H9 (cell line): ENCODE measurements around the gene SPRYD3. TPM values are rescaled to one million over a fixed set of nuclear protein-coding genes. Genes with fewer than 3 reads are reported as not detected.

ENCODE experiments used
- DNase-seq: peaks from one replicate; pipeline ENCODE4 v3.0.0-alpha.2; 2017
- H2AFZ ChIP-seq: one replicate; pipeline ENCODE4 v1.6.1; 2013; ENCODE audit warnings: mild to moderate bottlenecking, low read length, control low read depth, moderate library complexity
- H2AK5ac ChIP-seq: 2 replicates; pipeline ENCODE4 v1.6.1; 2013; ENCODE audit warnings: low read length, control low read depth, mixed read lengths; ENCODE audit not compliant: insufficient read length
- H2BK120ac ChIP-seq: one replicate; pipeline ENCODE4 v1.6.1; 2013; ENCODE audit warnings: low read depth, mild to moderate bottlenecking, low read length, control low read depth, inconsistent platforms; ENCODE audit not compliant: poor library complexity, severe bottlenecking
- H2BK12ac ChIP-seq: 2 replicates; pipeline ENCODE4 v1.6.1; 2013; ENCODE audit warnings: low read length, control low read depth, mixed read lengths, low read depth; ENCODE audit not compliant: insufficient read length
- H2BK15ac ChIP-seq: 2 replicates; pipeline ENCODE4 v1.6.1; 2013; ENCODE audit warnings: low read depth, low read length, control low read depth
- H2BK20ac ChIP-seq: one replicate; pipeline ENCODE4 v1.6.1; 2013; ENCODE audit warnings: low read depth, mild to moderate bottlenecking, low read length, control low read depth, inconsistent platforms; ENCODE audit not compliant: poor library complexity, severe bottlenecking
- H2BK5ac ChIP-seq: 2 replicates; pipeline ENCODE4 v1.6.1; 2013; ENCODE audit warnings: low read length, control low read depth, mixed read lengths; ENCODE audit not compliant: insufficient read length
- H3K14ac ChIP-seq: 2 replicates; pipeline ENCODE4 v1.6.1; 2013; ENCODE audit warnings: low read length, control low read depth; ENCODE audit not compliant: insufficient read depth
- H3K18ac ChIP-seq: 2 replicates; pipeline ENCODE4 v1.6.1; 2013; ENCODE audit warnings: low read depth, mild to moderate bottlenecking, mixed read lengths, low read length, control low read depth; ENCODE audit not compliant: insufficient read length
- H3K23ac ChIP-seq: 2 replicates; pipeline ENCODE4 v1.6.1; 2013; ENCODE audit warnings: low read length, control low read depth, mixed read lengths, low read depth; ENCODE audit not compliant: insufficient read length
- H3K23me2 ChIP-seq: 2 replicates; pipeline ENCODE4 v1.6.1; 2013; ENCODE audit warnings: low read depth, mild to moderate bottlenecking, mixed read lengths, low read length, control low read depth; ENCODE audit not compliant: insufficient read length, poor library complexity, severe bottlenecking
- H3K27ac ChIP-seq: 2 replicates; pipeline ENCODE4 v1.5.1; 2013; ENCODE audit warnings: low read length, control low read depth, mixed read lengths, low read depth; ENCODE audit not compliant: insufficient read length
- H3K27me3 ChIP-seq: 2 replicates; pipeline ENCODE4 v1.6.1; 2013; ENCODE audit warnings: low read length, control low read depth, inconsistent platforms; ENCODE audit not compliant: insufficient read depth
- H3K4ac ChIP-seq: 2 replicates; pipeline ENCODE4 v1.6.1; 2013; ENCODE audit warnings: low read depth, mild to moderate bottlenecking, control low read depth, inconsistent platforms, low read length, moderate library complexity
- H3K4me1 ChIP-seq: 2 replicates; pipeline ENCODE4 v1.6.1; 2013; ENCODE audit warnings: low read length, control low read depth, inconsistent platforms; ENCODE audit not compliant: insufficient read depth
- H3K4me2 ChIP-seq: 2 replicates; pipeline ENCODE4 v1.6.1; 2013; ENCODE audit warnings: low read length, control low read depth, mixed read lengths; ENCODE audit not compliant: insufficient read length, insufficient read depth
- H3K56ac ChIP-seq: 2 replicates; pipeline ENCODE4 v1.6.1; 2013; ENCODE audit warnings: low read depth, mild to moderate bottlenecking, mixed read lengths, low read length, control low read depth; ENCODE audit not compliant: insufficient read length
- H3K79me1 ChIP-seq: 2 replicates; pipeline ENCODE4 v1.6.1; 2013; ENCODE audit warnings: low read depth, mild to moderate bottlenecking, moderate library complexity, low read length, control low read depth, inconsistent platforms; ENCODE audit not compliant: insufficient read depth, poor library complexity, severe bottlenecking
- H3K79me2 ChIP-seq: 2 replicates; pipeline ENCODE4 v1.6.1; 2013; ENCODE audit warnings: low read length, control low read depth, inconsistent platforms; ENCODE audit not compliant: insufficient read depth
- H3K9ac ChIP-seq: 2 replicates; pipeline ENCODE4 v1.6.1; 2013; ENCODE audit warnings: low read length, control low read depth, mixed read lengths; ENCODE audit not compliant: insufficient read length; ENCODE audit errors: extremely low read depth
- H3K9me3 ChIP-seq: one replicate; pipeline ENCODE4 v1.6.1; 2013; ENCODE audit warnings: low read depth, low read length, inconsistent platforms; ENCODE audit not compliant: control insufficient read depth
- H3T11ph ChIP-seq: one replicate; pipeline ENCODE4 v1.6.1; 2013; ENCODE audit warnings: mild to moderate bottlenecking, low read length, control low read depth, inconsistent platforms
- H4K20me1 ChIP-seq: one replicate; pipeline ENCODE4 v1.6.1; 2013; ENCODE audit not compliant: control insufficient read depth, insufficient read length, insufficient read depth
- H4K5ac ChIP-seq: 2 replicates; pipeline ENCODE4 v1.6.1; 2013; ENCODE audit warnings: low read depth, mild to moderate bottlenecking, mixed read lengths, low read length, control low read depth; ENCODE audit not compliant: insufficient read length
- H4K8ac ChIP-seq: replicated peaks from 2 replicates; pipeline ENCODE4 v1.6.1; 2013; ENCODE audit warnings: low read length, control low read depth, mixed read lengths, low read depth; ENCODE audit not compliant: insufficient read length
- H4K91ac ChIP-seq: 2 replicates; pipeline ENCODE4 v1.6.1; 2013; ENCODE audit warnings: low read depth, mild to moderate bottlenecking, moderate library complexity, mixed read lengths, low read length, control low read depth; ENCODE audit not compliant: insufficient read length
- H3K27ac Mint-ChIP-seq, 3 experiments: 2 replicates in 2 of 3; 3 replicates in 1 of 3; pipeline ENCODE4 v1.8.0; 2020 to 2021; ENCODE audit warnings: mixed read lengths in 3 of 3, mild to moderate bottlenecking in 1 of 3, moderate library complexity in 1 of 3
- H3K27me3 Mint-ChIP-seq: 2 replicates; pipeline ENCODE4 v1.8.0; 2021; ENCODE audit warnings: low read depth, mild to moderate bottlenecking, moderate library complexity, mixed read lengths
- H3K36me3 Mint-ChIP-seq, 3 experiments: 2 replicates in 2 of 3; 3 replicates in 1 of 3; pipeline ENCODE4 v1.8.0; 2020 to 2021; ENCODE audit warnings: low read depth in 3 of 3, mixed read lengths in 3 of 3; ENCODE audit not compliant: insufficient read depth in 1 of 3
- H3K4me1 Mint-ChIP-seq, 2 experiments: 2 replicates each; pipeline ENCODE4 v1.8.0; 2020; ENCODE audit warnings: mixed read lengths in 2 of 2
- H3K4me3 Mint-ChIP-seq, 2 experiments: 2 replicates in 1 of 2; 3 replicates in 1 of 2; pipeline ENCODE4 v1.8.0; 2020 to 2021; ENCODE audit warnings: mild to moderate bottlenecking in 2 of 2, mixed read lengths in 2 of 2, moderate library complexity in 1 of 2
- H3K9me3 Mint-ChIP-seq, 2 experiments: 2 replicates in 1 of 2; 3 replicates in 1 of 2; pipeline ENCODE4 v1.8.0; 2020; ENCODE audit warnings: mild to moderate bottlenecking in 2 of 2, mixed read lengths in 2 of 2, moderate library complexity in 1 of 2
- WGBS: extraction: QIAGEN DNeasy Blood & Tissue Kit; methylation state at CpG from one replicate; pipeline ENCODE4 v1.1.7; 2013; ENCODE audit warnings: missing lambda C conversion rate, low lambda C conversion rate, mixed read lengths; ENCODE audit not compliant: insufficient read length; ENCODE audit errors: extremely low coverage; 5-methylcytosine and 5-hydroxymethylcytosine counted together
- total RNA-seq: library from RNA; stranded (reverse); gene quantifications from 2 replicates; pipeline ENCODE4 v1.2.1, GENCODE V29; 2021
- TF ChIP-seq, protein P1 (sequence below): fragments of 200-600 bp; sonication (generic); conservative IDR thresholded peaks from 3 replicates; pipeline ENCODE4 v1.8.0; 2021; ENCODE audit warnings: antibody characterized with exemption, mild to moderate bottlenecking

The SPRYD3 gene
- total RNA-seq, 1 experiment from 2014 or later: 6.5 TPM

DNA sequence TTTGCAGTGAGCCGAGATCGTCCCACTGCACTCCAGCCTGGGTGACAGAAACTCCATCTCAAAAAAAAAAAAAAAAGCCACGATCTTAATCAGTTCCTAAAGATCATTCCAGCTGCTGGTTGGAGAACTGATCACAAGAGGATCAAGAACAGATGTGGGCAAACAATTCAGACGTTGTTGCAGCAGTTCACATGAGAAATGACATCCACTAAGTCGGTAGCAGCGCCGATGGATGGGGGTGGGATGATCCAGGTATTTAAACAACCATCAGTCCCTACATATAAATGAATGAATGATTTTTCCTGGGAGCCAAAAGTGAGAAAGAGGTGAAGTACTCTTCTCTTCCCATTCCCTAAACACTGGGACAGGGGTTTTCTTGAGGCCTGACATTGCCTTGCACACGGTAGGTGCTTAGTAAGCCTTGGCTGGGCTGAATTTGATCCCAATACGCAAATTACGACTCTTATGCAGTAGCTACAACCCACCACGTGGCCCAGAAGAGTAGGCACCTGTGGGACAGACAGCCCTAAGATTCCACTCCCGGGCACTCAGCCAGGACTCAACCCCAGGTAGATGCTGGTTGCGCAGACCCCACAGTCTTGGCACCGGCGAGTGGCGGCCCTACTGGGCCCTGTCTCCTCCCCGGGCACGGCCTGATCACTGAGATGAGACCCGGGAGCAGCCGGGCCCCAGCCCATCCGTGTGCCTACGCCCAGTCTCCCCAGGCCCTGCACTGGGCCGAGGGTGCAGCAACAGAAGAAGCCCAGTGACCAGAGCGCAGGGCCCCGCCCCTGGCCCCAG, 565 bp downstream of the SPRYD3 start:
- peaks cover 9 to 13% of the 10 kb centered on the region in 2 experiments for H3K4me1 Mint-ChIP-seq
- Histone ChIP-seq H3K79me2 (no peaks in the 10 kb centered on the region), H3K4ac (no peak overlapping the region), H3K56ac (no peak overlapping the region), H4K8ac (no peak overlapping the region), H4K20me1 (no peaks in the 10 kb centered on the region), H4K5ac (no peak overlapping the region), H2BK15ac (no peak overlapping the region), H2BK120ac (no peak overlapping the region), H3K9me3 (no peaks in the 10 kb centered on the region), H3K14ac (no peak overlapping the region), H2BK12ac (no peak overlapping the region), H2AFZ (no peak overlapping the region), H3K4me1 (peaks cover 2% of the 10 kb centered on the region; the same call in 1 of the 2 replicates), H3K23ac (no peak overlapping the region), H3K27me3 (no peaks in the 10 kb centered on the region), H3T11ph (no peak overlapping the region), H3K79me1 (no peaks in the 10 kb centered on the region), H3K23me2 (no peaks in the 10 kb centered on the region), H2AK5ac (no peak overlapping the region), H3K9ac (no peak overlapping the region), H3K27ac (no peak overlapping the region), H2BK20ac (no peak overlapping the region), H2BK5ac (no peak overlapping the region), H4K91ac (no peak overlapping the region), H3K4me2 (peak overlapping the region; percentile 46), H3K18ac (peak overlapping the region; percentile 28)
- H3K36me3 Mint-ChIP-seq: peaks cover 10 to 31% (median 23%) of the 10 kb centered on the region in 3 experiments; a peak in 6 of 7 replicates
- H3K27me3 Mint-ChIP-seq: peaks cover 37% of the 10 kb centered on the region
- H3K9me3 Mint-ChIP-seq: no peaks in the 10 kb centered on the region
- DNase-seq: no peak
- peak overlapping the region; percentile 10 to 35 (median 25); a peak in 2 of 7 replicates for H3K27ac Mint-ChIP-seq
- no CpG with 5 or more reads among the region's 25 CpGs for WGBS
- TF ChIP-seq, protein P1, sequence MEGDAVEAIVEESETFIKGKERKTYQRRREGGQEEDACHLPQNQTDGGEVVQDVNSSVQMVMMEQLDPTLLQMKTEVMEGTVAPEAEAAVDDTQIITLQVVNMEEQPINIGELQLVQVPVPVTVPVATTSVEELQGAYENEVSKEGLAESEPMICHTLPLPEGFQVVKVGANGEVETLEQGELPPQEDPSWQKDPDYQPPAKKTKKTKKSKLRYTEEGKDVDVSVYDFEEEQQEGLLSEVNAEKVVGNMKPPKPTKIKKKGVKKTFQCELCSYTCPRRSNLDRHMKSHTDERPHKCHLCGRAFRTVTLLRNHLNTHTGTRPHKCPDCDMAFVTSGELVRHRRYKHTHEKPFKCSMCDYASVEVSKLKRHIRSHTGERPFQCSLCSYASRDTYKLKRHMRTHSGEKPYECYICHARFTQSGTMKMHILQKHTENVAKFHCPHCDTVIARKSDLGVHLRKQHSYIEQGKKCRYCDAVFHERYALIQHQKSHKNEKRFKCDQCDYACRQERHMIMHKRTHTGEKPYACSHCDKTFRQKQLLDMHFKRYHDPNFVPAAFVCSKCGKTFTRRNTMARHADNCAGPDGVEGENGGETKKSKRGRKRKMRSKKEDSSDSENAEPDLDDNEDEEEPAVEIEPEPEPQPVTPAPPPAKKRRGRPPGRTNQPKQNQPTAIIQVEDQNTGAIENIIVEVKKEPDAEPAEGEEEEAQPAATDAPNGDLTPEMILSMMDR: peak; percentile 19; the same call in 1 of the 3 replicates
- H3K4me3 Mint-ChIP-seq: peak overlapping the region; percentile 78 to 88
